ENCODE data around the gene PKN1.
A peak's percentile ranks its signal among the peaks of the same experiment; 100 is the strongest.

GRCh38 chr19:14517840-14518505 lies 84.9 kb downstream of the PKN1 start, which contains the start of gene DNAJB1:
- TF ChIP-seq CREB5 (CRISPR knock-in tag; IDR thresholded peaks at IDR 0.05; ENCODE audit: low read depth) (peak; percentile 27; the same call in 1 of the 2 replicates), ZFP30 (CRISPR knock-in tag; IDR thresholded peaks at IDR 0.05) (no peak), TOX (CRISPR knock-in tag; IDR thresholded peaks at IDR 0.05; ENCODE audit: borderline replicate concordance) (0 out of 2 replicates have a peak, but pooled peaks have one; percentile 38), TCF4 (CRISPR knock-in tag; IDR thresholded peaks at IDR 0.05; ENCODE audit: borderline replicate concordance) (no peak), ISL1 (CRISPR knock-in tag; IDR thresholded peaks at IDR 0.05) (no peak)
